SU-DHL-6 (cell line): ENCODE results near the gene MAPK8IP1.

Source experiments
- H2AFZ ChIP-seq: fragments of 200-600 bp; sonication (generic); 2 replicates; pipeline ENCODE4 v1.6.1; 2014; ENCODE audit warnings: low read depth, mild to moderate bottlenecking, moderate library complexity, mixed read lengths, antibody characterized with exemption, low read length; ENCODE audit not compliant: severe bottlenecking
- H3F3A ChIP-seq: fragments of 200-600 bp; shearing (Covaris generic); 2 replicates; pipeline ENCODE4 v1.6.0; 2016; ENCODE audit warnings: antibody characterized with exemption, mild to moderate bottlenecking; ENCODE audit not compliant: insufficient read depth
- H3K27ac ChIP-seq: fragments of 200-600 bp; sonication (generic); 2 replicates; pipeline ENCODE4 v1.5.1; 2016; ENCODE audit warnings: low read depth, mild to moderate bottlenecking, low read length, moderate library complexity, mixed read lengths
- H3K27me3 ChIP-seq: fragments of 200-600 bp; sonication (generic), shearing (Covaris generic); 2 replicates; pipeline ENCODE4 v1.6.0; 2014; ENCODE audit warnings: mild to moderate bottlenecking, low read length
- H3K36me3 ChIP-seq: fragments of 200-600 bp; sonication (generic); 2 replicates; pipeline ENCODE4 v1.6.1; 2014; ENCODE audit warnings: mild to moderate bottlenecking, low read length, mixed read lengths
- H3K4me2 ChIP-seq: fragments of 300-600, 200-600 bp; shearing (Covaris generic), sonication (generic); 2 replicates; pipeline ENCODE4 v1.6.0; 2014; ENCODE audit warnings: low read length, low read depth, mild to moderate bottlenecking; ENCODE audit not compliant: poor library complexity, severe bottlenecking
- H3K4me3 ChIP-seq: fragments of 200-600 bp; sonication (generic); 2 replicates; pipeline ENCODE4 v1.5.1; 2014; ENCODE audit warnings: antibody characterized with exemption, low read length, mild to moderate bottlenecking, mixed read lengths; ENCODE audit not compliant: insufficient read depth, poor library complexity, severe bottlenecking
- H3K79me2 ChIP-seq: fragments of 200-600 bp; sonication (generic); 2 replicates; pipeline ENCODE4 v1.6.1; 2014; ENCODE audit warnings: mild to moderate bottlenecking, low read length, moderate library complexity; ENCODE audit not compliant: insufficient read depth
- H3K9ac ChIP-seq: fragments of 200-600 bp; sonication (generic); 2 replicates; pipeline ENCODE4 v1.7.0; 2014; ENCODE audit warnings: mild to moderate bottlenecking, low read length
- H3K9me2 ChIP-seq: fragments of 200-600 bp; sonication (generic); replicated peaks from 2 replicates; pipeline ENCODE4 v1.6.1; 2014; ENCODE audit warnings: low read length; ENCODE audit not compliant: insufficient read depth
- H3K9me3 ChIP-seq: fragments of 200-600 bp; sonication (generic); 2 replicates; pipeline ENCODE4 v1.6.1; 2014; ENCODE audit warnings: low read length, mixed read lengths; ENCODE audit not compliant: insufficient read depth
- H4K20me1 ChIP-seq: fragments of 200-600 bp; sonication (generic); 2 replicates; pipeline ENCODE4 v1.6.1; 2014; ENCODE audit warnings: low read depth, mild to moderate bottlenecking, antibody characterized with exemption, low read length, moderate library complexity, mixed read lengths
- CTCF ChIP-seq: fragments of 200-600 bp; sonication (generic); IDR thresholded peaks from one replicate; pipeline ENCODE4 v1.5.1; 2017; ENCODE audit warnings: antibody characterized with exemption, mild to moderate bottlenecking, low read length, moderate library complexity; ENCODE audit not compliant: insufficient read depth, poor library complexity, severe bottlenecking
- EZH2phosphoT487 ChIP-seq: fragments of 200-600 bp; sonication (generic), shearing (Covaris generic); conservative IDR thresholded peaks from 2 replicates; pipeline ENCODE4 v1.6.1; 2018; ENCODE audit warnings: mild to moderate bottlenecking, antibody characterized with exemption, low read length, moderate library complexity, mixed read lengths

MAPK8IP1 gene

GRCh38 chr11:45860348-45860747 is 25.1 kb upstream of the MAPK8IP1 start:
- H3K9me2 ChIP-seq, result no peaks in the 10 kb centered on the region
- no peaks in the 10 kb centered on the region for H4K20me1 ChIP-seq
- H3F3A ChIP-seq, result no peaks in the 10 kb centered on the region
- no peaks in the 10 kb centered on the region for H3K9me3 ChIP-seq
- no peak overlapping the region for H3K9ac ChIP-seq
- no peaks in the 10 kb centered on the region for H3K36me3 ChIP-seq
- no peaks in the 10 kb centered on the region for H3K79me2 ChIP-seq
- no peak overlapping the region for H3K4me2 ChIP-seq
- H3K27ac ChIP-seq, result no peak overlapping the region
- H2AFZ ChIP-seq, result no peak overlapping the region
- TF ChIP-seq EZH2phosphoT487 (no peak), CTCF (no peak)
- no peaks in the 10 kb centered on the region for H3K27me3 ChIP-seq
- H3K4me3 ChIP-seq, result no peak overlapping the region

- Histone ChIP-seq H3K36me3 (no peaks in the 10 kb centered on the region), H3K4me3 (no peak overlapping the region), H3K27me3 (no peaks in the 10 kb centered on the region), H4K20me1 (no peaks in the 10 kb centered on the region), H3K9ac (no peak overlapping the region), H3F3A (no peaks in the 10 kb centered on the region), H3K9me2 (no peaks in the 10 kb centered on the region), H3K27ac (no peak overlapping the region), H3K79me2 (no peaks in the 10 kb centered on the region), H3K9me3 (no peaks in the 10 kb centered on the region), H2AFZ (no peak overlapping the region), H3K4me2 (no peak overlapping the region)
- no peak for TF ChIP-seq CTCF
- no peak for TF ChIP-seq EZH2phosphoT487
Observed at GRCh38 chr11:45860764-45861510, 24.5 kb upstream of the MAPK8IP1 start.

- Histone ChIP-seq H3K9me3 (no peaks in the 10 kb centered on the region), H3K27ac (no peak overlapping the region), H3F3A (no peaks in the 10 kb centered on the region), H2AFZ (no peak overlapping the region), H4K20me1 (no peaks in the 10 kb centered on the region), H3K9ac (no peak overlapping the region), H3K36me3 (no peaks in the 10 kb centered on the region), H3K79me2 (no peaks in the 10 kb centered on the region), H3K4me2 (no peak overlapping the region), H3K4me3 (no peak overlapping the region), H3K9me2 (no peaks in the 10 kb centered on the region), H3K27me3 (no peaks in the 10 kb centered on the region)
- TF ChIP-seq EZH2phosphoT487, result no peak
- TF ChIP-seq CTCF, result no peak
Observed at GRCh38 chr11:45864041-45864440, 21.4 kb upstream of the MAPK8IP1 start.
